ENCODE data around the gene ARHGAP10. TPM values are rescaled to one million over a fixed set of nuclear protein-coding genes. Genes with fewer than 3 reads are reported as not detected.

The ARHGAP10 gene
- total RNA-seq, 1 experiment from 2014 or later = 5.0 TPM

DNA sequence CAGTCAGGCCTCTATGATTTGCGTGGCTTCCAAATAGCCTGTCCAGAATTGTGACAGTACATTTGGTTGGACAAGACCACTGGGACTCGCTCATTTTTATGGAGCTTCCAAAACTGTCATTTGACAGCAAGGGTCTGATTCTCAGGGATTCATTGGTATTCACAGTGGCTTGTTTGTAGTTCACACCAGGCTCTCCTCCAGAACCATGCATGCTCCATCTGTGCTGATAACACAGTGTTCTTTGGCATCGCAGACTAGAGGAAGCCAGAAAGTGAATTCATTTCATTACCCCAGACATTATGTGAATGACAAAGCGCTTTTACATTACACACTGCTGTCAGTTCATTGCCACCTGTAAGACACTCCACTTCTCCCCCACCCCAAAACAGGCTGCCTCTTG, 208.3 kb downstream of the ARHGAP10 start:
- no peak for DNase-seq (ENCODE audit: low read depth, low spot score)
- in situ Hi-C loops (cut with HindIII; ENCODE audit: low pct_unique_long_range_greater_than_20kb, low sequenced_read_pairs) = no loop called here

DNA sequence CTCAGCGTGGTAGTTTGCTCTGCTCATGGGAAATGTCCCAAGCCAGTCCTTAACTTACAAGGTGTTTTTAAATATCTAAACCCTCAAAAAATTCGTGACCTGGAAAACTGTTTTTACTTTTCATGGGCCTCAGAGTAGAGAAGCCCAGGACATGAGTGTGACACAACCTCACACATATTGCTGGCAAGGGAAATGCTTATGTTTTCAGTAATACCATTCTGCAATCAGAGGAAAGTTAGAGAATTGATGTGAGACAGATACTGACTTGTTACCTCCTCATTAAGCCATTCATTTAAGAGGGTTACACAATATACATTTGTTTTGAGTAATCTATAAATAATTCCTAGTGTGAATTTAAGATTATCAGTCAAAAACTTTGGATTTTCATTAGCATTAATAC, 209.5 kb downstream of the ARHGAP10 start:
- in situ Hi-C loops (cut with HindIII; ENCODE audit: low pct_unique_long_range_greater_than_20kb, low sequenced_read_pairs) = no loop called here
- no peak for DNase-seq (ENCODE audit: low read depth, low spot score)

DNA sequence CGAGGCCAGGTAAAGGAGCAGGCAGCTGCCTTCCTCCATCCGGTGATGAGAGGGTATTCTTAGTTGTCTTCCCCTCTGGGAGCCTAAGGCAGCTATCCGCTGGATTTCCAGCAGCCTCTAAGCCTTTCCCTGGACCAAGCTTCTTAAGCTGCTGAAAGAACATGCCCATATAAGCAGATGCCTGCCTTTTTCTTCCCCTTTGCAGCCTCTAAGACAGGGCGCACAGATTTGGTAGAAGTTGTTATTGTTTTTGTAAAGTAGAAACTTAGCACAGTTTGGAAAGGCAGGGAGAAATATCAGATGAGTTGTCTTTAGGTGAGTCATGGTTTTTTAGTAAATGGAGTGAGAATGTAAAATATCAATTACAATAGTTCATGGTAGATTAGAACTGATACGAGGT, 210.8 kb downstream of the ARHGAP10 start:
- no peak for DNase-seq (ENCODE audit: low read depth, low spot score)
- in situ Hi-C loops (cut with HindIII; ENCODE audit: low pct_unique_long_range_greater_than_20kb, low sequenced_read_pairs) = no loop called here

DNA sequence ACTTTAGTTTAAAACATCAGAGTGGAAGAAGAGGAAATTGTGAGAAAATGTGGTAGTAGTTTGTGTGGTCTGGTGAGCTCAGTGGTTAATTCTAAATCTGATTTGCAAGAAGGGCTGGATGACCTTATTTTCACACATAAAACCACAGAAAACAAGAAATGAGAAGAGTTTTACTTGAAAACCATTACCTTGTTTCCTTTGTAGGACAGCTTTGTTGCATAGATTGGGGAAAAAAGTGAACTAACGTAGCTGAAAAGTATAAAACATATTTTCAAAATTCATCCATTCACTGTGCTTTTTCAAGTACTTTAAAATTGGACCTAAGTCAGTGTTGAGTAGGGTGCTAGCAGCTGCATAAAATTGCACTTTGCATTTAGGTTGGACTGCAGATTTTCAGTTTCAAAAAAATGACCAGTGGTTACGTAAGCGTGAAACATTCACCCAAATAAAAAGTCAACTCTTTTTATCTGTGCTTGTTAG, 211.3 kb downstream of the ARHGAP10 start:
- in situ Hi-C loops (cut with HindIII; ENCODE audit: low pct_unique_long_range_greater_than_20kb, low sequenced_read_pairs) = no loop called here
- no peak for DNase-seq (ENCODE audit: low read depth, low spot score)

DNA sequence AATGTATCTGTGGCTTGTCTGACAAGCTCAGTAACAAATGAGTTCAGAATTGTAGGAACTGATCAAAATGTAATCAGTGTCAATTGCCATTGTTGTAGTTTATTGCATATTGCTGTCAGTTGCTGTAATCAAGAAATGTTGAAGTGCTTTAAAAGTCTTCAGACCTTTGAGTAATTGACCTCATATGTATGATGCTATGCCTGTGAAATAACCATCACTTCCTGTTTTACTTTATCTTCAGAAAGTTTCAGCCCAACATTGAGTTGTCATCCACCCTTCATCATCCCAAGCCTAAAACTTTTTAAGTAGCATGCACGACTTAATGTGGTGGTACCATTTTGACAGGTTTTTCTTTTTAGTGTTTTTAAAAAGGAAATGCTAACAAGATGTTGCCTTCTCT, 212.4 kb downstream of the ARHGAP10 start:
- in situ Hi-C loops (cut with HindIII; ENCODE audit: low pct_unique_long_range_greater_than_20kb, low sequenced_read_pairs) = no loop called here
- DNase-seq (ENCODE audit: low read depth, low spot score) = no peak

DNA sequence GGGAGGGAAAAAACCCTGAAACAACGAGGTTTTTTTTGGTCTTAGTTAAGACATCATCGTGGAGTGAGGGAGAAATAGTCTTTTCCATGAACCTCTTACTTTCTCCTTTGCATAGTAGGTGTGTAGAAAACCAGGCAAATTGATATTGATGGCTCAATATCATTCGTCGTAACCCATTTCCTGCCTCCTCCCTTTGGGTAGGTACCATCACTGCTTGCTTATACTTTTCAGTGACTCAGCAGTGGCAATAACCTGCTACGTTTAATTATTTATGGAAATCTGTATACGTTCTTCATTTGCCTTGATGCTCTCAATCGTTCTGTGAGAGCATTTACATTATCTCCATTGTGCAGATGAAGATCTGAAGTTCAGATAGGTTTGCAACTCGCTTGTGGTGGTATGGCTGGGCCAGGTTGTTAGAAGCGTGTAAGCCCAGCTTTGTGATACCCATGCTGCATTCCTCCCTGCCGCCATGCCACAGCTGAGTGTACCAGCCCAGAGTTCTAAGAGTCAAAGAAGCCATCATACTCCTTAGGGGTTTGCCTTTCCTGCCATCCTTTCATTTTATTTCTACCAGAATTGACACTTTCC, 212.9 kb downstream of the ARHGAP10 start:
- no peak for DNase-seq (ENCODE audit: low read depth, low spot score)
- in situ Hi-C loops (cut with HindIII; ENCODE audit: low pct_unique_long_range_greater_than_20kb, low sequenced_read_pairs) = no loop called here

DNA sequence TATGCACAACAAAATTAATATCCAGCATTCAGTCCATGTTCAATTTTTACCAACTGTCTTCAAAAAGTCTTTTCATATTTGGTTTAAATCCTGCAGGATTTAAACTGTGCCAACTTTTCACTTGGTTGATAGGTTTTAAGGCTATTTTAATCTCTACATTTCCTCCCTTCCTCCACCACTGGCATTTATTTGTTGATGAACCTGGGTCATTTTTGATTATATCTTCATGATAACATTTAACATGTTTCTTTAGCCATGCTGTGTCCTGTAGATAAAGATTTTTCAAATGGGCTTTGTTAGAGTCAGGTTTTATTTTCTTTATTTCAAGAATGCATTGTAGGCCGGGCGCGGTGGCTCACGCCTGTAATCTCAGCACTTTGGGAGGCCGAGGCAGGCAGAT, 216.4 kb downstream of the ARHGAP10 start:
- in situ Hi-C loops (cut with HindIII; ENCODE audit: low pct_unique_long_range_greater_than_20kb, low sequenced_read_pairs) = no loop called here
- no peak for DNase-seq (ENCODE audit: low read depth, low spot score)

DNA sequence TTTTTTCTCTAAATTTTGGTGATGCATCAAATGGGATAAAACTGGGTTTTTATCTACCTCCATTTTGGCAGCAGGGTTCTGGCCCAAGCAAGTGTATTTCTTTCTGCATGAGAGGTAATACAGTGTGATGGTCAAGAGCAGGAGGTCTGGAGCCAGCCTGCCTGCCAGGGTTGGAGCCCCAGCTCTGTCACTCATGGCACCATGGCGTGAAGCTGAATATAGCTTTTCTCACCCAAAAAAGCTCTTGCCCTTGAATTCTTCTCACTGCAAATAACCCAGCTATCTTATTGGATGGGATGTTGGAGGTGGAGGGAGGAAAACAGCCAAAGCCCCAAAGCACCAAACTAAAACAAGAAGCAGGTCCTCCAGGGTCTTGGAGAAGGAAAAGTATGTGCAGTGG, 218.4 kb downstream of the ARHGAP10 start:
- in situ Hi-C loops (cut with HindIII; ENCODE audit: low pct_unique_long_range_greater_than_20kb, low sequenced_read_pairs) = no loop called here

DNA sequence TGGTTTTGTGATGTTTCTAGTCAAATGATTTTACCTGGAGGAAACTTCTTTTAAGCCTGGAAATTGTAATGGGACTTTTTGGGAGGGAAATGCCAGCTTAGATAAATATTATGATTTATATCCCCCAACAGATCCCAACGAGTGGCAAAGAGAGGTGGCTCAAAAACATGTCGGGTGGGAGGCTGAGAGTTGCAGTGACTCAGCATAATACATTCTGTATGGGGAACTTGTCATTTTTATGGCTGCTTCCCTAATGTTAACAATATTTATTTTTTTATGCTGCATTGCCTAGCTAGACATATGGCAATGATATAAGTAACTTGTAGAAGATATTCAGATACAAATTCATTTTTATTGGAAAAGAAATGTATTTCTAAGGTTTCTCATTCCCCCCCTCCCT, 219.0 kb downstream of the ARHGAP10 start:
- in situ Hi-C loops (cut with HindIII; ENCODE audit: low pct_unique_long_range_greater_than_20kb, low sequenced_read_pairs) = no loop called here
- no peak for DNase-seq (ENCODE audit: low read depth, low spot score)

More for the DNA sequence above, 218.4 kb downstream of the ARHGAP10 start:
- DNase-seq (ENCODE audit: low read depth, low spot score) = no peak

DNA sequence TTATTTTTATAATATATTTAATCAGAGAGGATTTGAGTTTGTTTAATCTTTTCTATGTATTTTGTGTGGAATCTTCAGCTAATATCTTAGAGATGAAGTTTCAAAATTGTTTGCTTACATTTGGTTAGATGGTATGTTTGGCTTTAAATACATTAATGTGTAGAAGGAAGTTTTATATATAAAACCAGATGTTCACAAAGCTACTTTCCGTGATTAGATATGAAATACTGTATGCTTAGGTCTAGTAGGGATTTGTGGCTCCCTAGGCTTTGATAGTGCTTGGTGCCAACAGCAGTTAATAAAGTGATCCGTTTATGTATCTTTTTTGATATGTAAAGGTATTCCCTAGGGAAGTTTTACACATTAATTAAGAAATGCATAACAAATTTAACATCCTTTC, 223.0 kb downstream of the ARHGAP10 start:
- DNase-seq (ENCODE audit: low read depth, low spot score) = no peak
- in situ Hi-C loops (cut with HindIII; ENCODE audit: low pct_unique_long_range_greater_than_20kb, low sequenced_read_pairs) = no loop called here

DNA sequence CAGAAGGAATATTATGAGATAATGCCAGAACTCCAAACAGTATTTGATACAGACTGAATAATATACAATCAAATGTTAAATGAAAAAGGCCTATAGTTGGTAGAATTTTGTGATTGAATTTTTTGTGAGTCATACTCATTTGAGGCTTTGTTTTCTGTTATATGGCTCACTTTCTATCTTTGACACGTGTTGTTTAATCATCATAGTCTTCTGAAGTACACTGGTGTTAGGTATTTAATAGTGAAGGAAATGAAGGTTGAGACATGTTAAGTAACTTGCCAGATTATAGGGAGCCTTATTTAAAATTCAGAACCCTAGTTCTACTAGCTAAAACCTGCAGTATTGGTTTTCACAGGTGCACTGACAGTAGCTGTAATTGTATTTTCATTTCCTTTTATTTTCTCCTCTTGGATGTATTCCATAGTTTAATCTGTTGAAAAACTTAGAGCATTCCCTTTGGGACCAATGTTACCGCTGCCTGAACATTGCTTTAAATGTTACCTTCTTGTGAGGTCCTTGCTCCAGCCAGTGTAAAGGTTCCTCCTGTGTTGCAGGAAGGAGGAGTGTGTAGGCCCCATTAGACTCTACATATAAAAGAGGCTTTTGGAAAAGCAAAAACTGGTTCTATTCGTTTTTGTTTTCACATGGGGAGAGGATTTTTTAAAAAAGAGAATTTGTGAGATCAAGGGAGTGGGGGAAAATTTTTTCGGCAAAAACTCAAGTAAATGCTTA, 224.1 kb downstream of the ARHGAP10 start:
- in situ Hi-C loops (cut with HindIII; ENCODE audit: low pct_unique_long_range_greater_than_20kb, low sequenced_read_pairs) = no loop called here
- DNase-seq (ENCODE audit: low read depth, low spot score) = no peak

DNA sequence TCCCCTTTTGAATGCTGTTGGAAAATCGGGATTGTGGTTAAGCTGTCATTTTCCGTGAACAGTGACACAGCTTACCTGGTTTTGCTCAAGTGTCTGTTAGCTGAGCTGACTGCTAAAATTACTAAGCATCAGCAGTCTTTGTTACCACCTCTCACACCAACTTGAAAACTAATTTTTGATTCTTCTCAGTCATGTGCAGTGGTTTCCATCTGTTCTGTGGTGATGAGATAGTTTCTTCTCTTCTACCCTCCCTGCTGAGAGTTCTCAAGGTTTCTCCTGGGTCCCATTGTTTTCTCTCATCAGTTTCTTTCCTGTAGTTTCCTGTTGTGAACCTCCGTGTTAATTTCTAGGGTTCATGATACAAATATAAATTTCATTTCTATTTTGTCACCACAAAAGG, 225.6 kb downstream of the ARHGAP10 start:
- in situ Hi-C loops (cut with HindIII; ENCODE audit: low pct_unique_long_range_greater_than_20kb, low sequenced_read_pairs) = no loop called here

DNA sequence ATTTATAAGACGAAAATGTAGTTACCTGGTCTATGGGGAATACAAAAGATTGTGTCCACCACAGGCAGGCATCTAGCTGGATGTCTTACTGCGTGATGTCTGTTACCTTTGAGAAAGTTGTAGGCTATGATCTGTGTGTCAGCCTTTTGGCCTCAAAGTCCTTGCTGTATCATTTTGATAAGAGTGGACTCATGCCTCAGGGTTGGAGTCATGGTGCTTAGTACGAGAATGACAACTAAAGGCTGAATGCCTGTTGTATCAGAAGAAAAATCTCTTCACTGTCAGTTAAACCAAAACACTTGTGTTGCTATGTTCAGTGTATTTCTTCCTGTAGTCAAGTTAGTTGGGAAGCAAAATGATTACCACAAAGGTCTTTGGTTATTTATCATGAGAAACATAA, 226.2 kb downstream of the ARHGAP10 start:
- in situ Hi-C loops (cut with HindIII; ENCODE audit: low pct_unique_long_range_greater_than_20kb, low sequenced_read_pairs) = no loop called here
- no peak for DNase-seq (ENCODE audit: low read depth, low spot score)

More for the DNA sequence above, 225.6 kb downstream of the ARHGAP10 start:
- no peak for DNase-seq (ENCODE audit: low read depth, low spot score)

DNA sequence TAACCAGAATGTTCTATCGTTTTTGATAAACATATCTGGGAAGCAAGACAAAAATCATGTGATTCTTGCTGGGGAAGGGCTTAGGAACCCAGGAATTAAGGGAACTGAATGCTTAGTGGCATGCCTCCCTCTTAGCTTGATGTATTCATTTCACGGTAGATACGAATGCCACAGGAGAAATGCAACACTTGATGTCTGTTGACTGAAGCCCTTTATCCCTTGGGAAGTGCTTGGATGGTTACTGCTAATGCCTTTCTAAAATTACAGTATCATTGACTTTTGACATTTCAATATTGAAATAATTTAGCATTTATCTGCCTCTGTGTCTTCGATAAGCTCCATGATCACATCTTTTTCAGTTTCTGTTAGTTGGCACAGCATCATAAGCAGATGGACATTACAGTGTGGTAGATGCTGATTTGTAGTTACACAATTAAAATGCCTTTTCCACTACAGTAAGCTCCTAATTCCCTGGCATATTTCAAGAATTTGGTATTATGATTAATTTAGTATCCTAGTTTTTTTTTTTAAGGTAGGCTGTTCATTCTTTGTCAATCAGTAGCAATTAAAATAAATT, 226.7 kb downstream of the ARHGAP10 start:
- in situ Hi-C loops (cut with HindIII; ENCODE audit: low pct_unique_long_range_greater_than_20kb, low sequenced_read_pairs) = no loop called here
- no peak for DNase-seq (ENCODE audit: low read depth, low spot score)

DNA sequence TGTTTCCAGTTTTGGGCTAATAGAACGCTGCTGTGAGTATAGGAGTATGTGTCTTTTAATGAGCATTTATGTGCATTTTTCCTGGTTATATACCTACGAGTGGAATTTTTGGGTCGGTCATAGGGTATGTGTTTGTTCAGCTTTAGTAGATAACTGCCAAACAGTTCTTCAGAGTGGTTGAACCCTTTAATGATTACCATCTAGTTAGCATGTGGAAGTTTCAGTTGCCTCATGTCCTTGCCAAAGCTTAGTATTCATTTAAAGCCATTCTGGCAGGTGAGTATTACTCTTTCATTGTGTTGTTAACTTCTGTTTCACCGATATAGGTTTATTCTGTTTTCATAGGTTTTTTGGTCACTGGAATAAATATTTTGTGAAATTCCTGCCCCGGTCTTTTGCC, 229.1 kb downstream of the ARHGAP10 start:
- no peak for DNase-seq (ENCODE audit: low read depth, low spot score)
- in situ Hi-C loops (cut with HindIII; ENCODE audit: low pct_unique_long_range_greater_than_20kb, low sequenced_read_pairs) = no loop called here

DNA sequence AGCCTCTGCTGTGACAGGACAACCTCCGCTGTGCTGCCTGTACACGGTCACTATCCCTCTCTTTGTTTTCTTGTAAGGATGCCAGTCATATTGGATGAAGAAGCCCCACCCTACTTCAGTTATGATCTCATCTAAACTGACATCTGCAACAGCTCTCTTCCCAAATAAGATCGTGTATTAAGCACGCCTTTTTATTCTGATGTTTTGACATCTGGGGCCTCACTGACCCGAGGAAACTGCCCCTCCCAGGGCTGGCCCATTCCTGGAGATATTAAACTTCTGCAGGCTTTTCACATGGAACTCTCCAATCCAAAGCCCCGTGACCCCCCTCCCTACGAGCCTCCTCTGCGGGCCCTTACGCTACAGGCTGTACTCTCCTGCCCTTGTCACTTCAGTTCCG, 232.0 kb downstream of the ARHGAP10 start:
- DNase-seq (ENCODE audit: low read depth, low spot score) = no peak
- in situ Hi-C loops (cut with HindIII; ENCODE audit: low pct_unique_long_range_greater_than_20kb, low sequenced_read_pairs) = no loop called here

DNA sequence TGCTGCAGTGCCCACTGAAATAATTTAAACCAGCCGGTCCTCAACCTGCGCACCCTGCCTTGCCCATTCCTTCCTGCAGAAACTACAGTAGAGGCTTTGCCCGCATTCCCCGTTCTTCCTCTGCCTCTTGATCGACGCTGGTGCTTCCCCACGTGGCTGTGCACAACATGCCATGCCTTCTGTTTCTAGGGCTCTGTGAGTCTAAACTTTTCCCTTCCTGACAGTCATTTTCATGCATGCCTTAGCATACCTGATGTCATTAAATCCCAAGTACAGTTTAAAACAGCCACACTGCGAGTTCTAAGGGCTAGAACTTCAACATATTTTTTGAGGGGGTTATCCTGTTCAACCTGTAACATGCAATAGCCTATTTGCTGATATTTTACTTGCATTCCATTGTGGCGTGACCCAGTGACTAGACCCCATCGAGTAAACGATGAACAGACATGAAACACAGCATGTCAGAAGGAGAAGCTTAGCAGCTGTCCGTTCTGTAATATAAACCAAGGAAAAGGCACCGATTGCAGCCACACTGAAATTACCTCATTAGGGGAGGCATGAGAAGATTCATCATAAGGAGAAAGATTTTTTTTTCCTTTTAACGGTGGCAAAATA, 232.5 kb downstream of the ARHGAP10 start:
- no peak for DNase-seq (ENCODE audit: low read depth, low spot score)
- in situ Hi-C loops (cut with HindIII; ENCODE audit: low pct_unique_long_range_greater_than_20kb, low sequenced_read_pairs) = no loop called here

DNA sequence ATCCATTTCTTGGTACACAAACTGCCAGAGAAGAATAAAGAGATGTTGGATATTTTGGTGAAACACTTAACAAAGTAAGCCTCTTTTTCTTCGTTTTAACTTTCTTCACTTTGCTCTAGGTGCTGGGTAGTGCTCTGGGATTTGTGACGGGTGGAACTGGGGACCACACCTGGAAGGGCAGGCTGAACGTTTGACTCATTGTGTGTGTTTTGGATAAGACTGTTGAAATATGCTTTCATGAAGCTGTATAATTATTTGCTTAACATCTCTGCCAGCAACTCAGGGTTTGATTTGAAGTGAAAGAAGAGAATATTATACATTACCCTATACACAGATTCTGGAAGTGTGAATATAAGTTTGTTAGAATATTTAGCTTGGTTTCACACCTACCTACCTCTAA, 233.2 kb downstream of the ARHGAP10 start:
- in situ Hi-C loops (cut with HindIII; ENCODE audit: low pct_unique_long_range_greater_than_20kb, low sequenced_read_pairs) = no loop called here
- no peak for DNase-seq (ENCODE audit: low read depth, low spot score)

DNA sequence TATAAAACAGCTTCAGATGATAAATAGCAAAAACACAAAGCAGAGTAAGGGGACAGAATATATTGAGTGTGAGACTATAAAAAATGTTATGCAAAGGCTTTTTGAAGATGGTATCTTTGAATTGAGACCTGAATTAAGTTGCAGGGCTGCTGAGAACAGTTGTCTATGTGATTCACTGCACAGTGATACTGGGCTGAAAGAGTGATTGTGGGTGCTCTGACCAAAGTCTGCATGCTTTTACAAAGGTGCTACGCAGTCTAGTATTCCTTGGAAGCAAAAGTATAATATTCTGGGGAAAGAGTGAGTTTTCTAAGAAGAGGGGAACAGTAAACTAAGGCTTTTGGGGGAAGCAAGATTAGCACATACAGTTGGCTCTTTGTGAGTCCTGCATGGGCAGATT, 234.0 kb downstream of the ARHGAP10 start:
- in situ Hi-C loops (cut with HindIII; ENCODE audit: low pct_unique_long_range_greater_than_20kb, low sequenced_read_pairs) = no loop called here

More for the DNA sequence above, 234.0 kb downstream of the ARHGAP10 start:
- no peak for DNase-seq (ENCODE audit: low read depth, low spot score)
